Mesenchymal stem cell (in vitro differentiated cells and primary cell): ENCODE data around the gene PLIN4.

ENCODE experiments used
- DNase-seq: peaks from one replicate; pipeline ENCODE4 v3.0.0-alpha.2; 2013
- H2AFZ ChIP-seq: one replicate; pipeline ENCODE4 v1.6.1; 2013; ENCODE audit warnings: low read depth, mild to moderate bottlenecking, control low read depth, inconsistent platforms, low read length, moderate library complexity
- H2AK5ac ChIP-seq: 2 replicates; pipeline ENCODE4 v1.6.1; 2013; ENCODE audit warnings: low read length, moderate library complexity, mild to moderate bottlenecking, inconsistent platforms; ENCODE audit not compliant: severe bottlenecking
- H2BK120ac ChIP-seq: one replicate; pipeline ENCODE4 v1.6.1; 2013; ENCODE audit warnings: low read depth, mild to moderate bottlenecking, inconsistent platforms, low read length, moderate library complexity
- H2BK12ac ChIP-seq, 2 experiments: one replicate each; pipeline ENCODE4 v1.6.1; 2013; ENCODE audit warnings: inconsistent platforms in 2 of 2, low read length in 2 of 2, mild to moderate bottlenecking in 2 of 2, moderate library complexity in 2 of 2, control low read depth in 1 of 2
- H2BK15ac ChIP-seq: one replicate; pipeline ENCODE4 v1.6.1; 2013; ENCODE audit warnings: mild to moderate bottlenecking, low read depth, inconsistent platforms; ENCODE audit not compliant: poor library complexity, severe bottlenecking
- H2BK5ac ChIP-seq: 2 replicates; pipeline ENCODE4 v1.6.1; 2013; ENCODE audit warnings: low read depth, mild to moderate bottlenecking, low read length, control low read depth, inconsistent platforms; ENCODE audit not compliant: poor library complexity, severe bottlenecking
- H3K14ac ChIP-seq, 2 experiments: one replicate each; pipeline ENCODE4 v1.6.1; 2013; ENCODE audit warnings: inconsistent platforms in 2 of 2, low read length in 2 of 2, control low read depth in 1 of 2, mild to moderate bottlenecking in 1 of 2, moderate library complexity in 1 of 2
- H3K18ac ChIP-seq, 2 experiments: one replicate each; pipeline ENCODE4 v1.6.1; 2013; ENCODE audit warnings: inconsistent platforms in 2 of 2, low read length in 2 of 2, control low read depth in 1 of 2, low read depth in 1 of 2, mild to moderate bottlenecking in 1 of 2
- H3K23ac ChIP-seq, 2 experiments: one replicate each; pipeline ENCODE4 v1.6.1; 2013; ENCODE audit warnings: inconsistent platforms in 2 of 2, low read length in 2 of 2, mild to moderate bottlenecking in 2 of 2, moderate library complexity in 2 of 2, control low read depth in 1 of 2
- H3K27ac ChIP-seq: 2 replicates; pipeline ENCODE4 v1.5.1; 2013; ENCODE audit warnings: mild to moderate bottlenecking, moderate library complexity, low read length, control low read depth, inconsistent platforms; ENCODE audit not compliant: poor library complexity, severe bottlenecking
- H3K27me3 ChIP-seq, 2 experiments: 2 replicates each; pipeline versions ENCODE4 v1.6.1 to v1.7.0; 2013; ENCODE audit warnings: low read length in 2 of 2, mild to moderate bottlenecking in 2 of 2, moderate library complexity in 2 of 2, control low read depth in 1 of 2, inconsistent platforms in 1 of 2; ENCODE audit not compliant: control insufficient read depth in 1 of 2, insufficient read depth in 1 of 2
- H3K36me3 ChIP-seq, 2 experiments: 2 replicates each; pipeline versions ENCODE4 v1.6.1 to v1.7.0; 2013; ENCODE audit warnings: low read length in 2 of 2, control low read depth in 1 of 2, inconsistent platforms in 1 of 2, low read depth in 1 of 2, mild to moderate bottlenecking in 1 of 2; ENCODE audit not compliant: insufficient read depth in 2 of 2, control insufficient read depth in 1 of 2
- H3K4ac ChIP-seq, 2 experiments: one replicate each; pipeline ENCODE4 v1.6.1; 2013; ENCODE audit warnings: inconsistent platforms in 2 of 2, low read length in 2 of 2, mild to moderate bottlenecking in 2 of 2, moderate library complexity in 2 of 2, control low read depth in 1 of 2, low read depth in 1 of 2
- H3K4me1 ChIP-seq: 2 replicates; pipeline ENCODE4 v1.6.1; 2013; ENCODE audit warnings: low read depth, low read length, control low read depth; ENCODE audit not compliant: control insufficient read depth, insufficient read depth
- H3K4me2 ChIP-seq: 2 replicates; pipeline ENCODE4 v1.6.1; 2013; ENCODE audit warnings: low read length, mild to moderate bottlenecking, inconsistent platforms; ENCODE audit not compliant: poor library complexity, severe bottlenecking
- H3K4me3 ChIP-seq, 2 experiments: 2 replicates each; pipeline versions ENCODE4 v1.5.1 to v1.7.0; 2013; ENCODE audit warnings: low read length in 2 of 2, mild to moderate bottlenecking in 2 of 2, control low read depth in 1 of 2, low read depth in 1 of 2; ENCODE audit not compliant: insufficient read depth in 1 of 2
- H3K79me1 ChIP-seq: replicated peaks from 2 replicates; pipeline ENCODE4 v1.6.1; 2013; ENCODE audit warnings: mild to moderate bottlenecking, control low read depth, low read length, inconsistent platforms; ENCODE audit not compliant: poor library complexity, severe bottlenecking
- H3K9ac ChIP-seq: 2 replicates; pipeline ENCODE4 v1.7.0; 2013; ENCODE audit warnings: mild to moderate bottlenecking, low read length, moderate library complexity
- H3K9me3 ChIP-seq: 2 replicates; pipeline ENCODE4 v1.7.0; 2013; ENCODE audit warnings: mild to moderate bottlenecking, low read length; ENCODE audit not compliant: control insufficient read depth
- H4K8ac ChIP-seq: one replicate; pipeline ENCODE4 v1.6.1; 2013; ENCODE audit warnings: inconsistent platforms, mild to moderate bottlenecking, low read length, moderate library complexity
- H4K91ac ChIP-seq: one replicate; pipeline ENCODE4 v1.6.1; 2013; ENCODE audit warnings: mild to moderate bottlenecking, low read length, inconsistent platforms
- WGBS: methylation state at CpG from one replicate; pipeline ENCODE4 v1.1.7; 2013; ENCODE audit warnings: mixed read lengths; 5-methylcytosine and 5-hydroxymethylcytosine counted together

Gene PLIN4

DNA sequence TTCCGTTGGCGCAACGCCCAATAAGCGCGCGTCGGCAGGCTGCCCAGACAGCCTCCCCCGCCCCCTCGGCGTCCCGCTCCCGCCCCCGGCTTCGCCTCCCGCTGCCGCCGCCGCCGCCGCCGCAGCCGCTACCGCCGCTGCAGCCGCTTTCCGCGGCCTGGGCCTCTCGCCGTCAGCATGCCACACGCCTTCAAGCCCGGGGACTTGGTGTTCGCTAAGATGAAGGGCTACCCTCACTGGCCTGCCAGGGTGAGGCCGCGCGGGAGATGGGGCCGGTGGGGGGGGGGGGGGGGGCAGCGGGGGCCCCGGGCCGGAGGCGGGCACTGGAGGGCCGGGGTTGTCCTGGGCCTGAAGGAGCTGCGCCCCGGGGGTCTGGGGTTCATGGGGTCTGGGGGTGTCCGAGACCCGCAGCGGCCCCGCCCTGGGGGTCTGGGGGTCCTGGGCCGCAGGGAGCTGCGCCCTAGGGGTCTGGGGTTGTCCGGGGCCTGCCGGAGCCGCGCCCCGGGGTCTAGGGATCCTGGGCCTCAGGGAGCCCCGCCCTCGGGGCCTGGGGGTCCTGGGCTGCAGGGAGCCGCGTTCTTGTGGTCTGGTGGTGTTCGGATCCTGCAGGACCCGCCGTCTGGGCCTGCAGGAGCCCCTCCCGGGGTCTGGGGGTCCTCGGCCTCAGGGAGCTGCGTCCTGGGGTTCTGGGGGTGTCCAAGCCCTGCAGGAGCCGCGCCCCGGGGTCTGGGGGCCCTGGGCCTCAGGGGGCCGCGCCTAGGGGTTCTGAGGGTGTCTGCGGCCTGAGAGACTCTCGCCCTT is 45.9 kb downstream of the PLIN4 start, which contains the start of gene HDGFL2:
TSS of gene HDGFL2 (plus strand) at position 124 of the 801 bp plus-strand sequence. CDS start at position 178, 54 bp downstream.
- H2BK5ac ChIP-seq: no peak within 1 kb of the TSS
- H3K36me3 ChIP-seq: peaks cover 19 to 21% of the 10 kb centered on the region in 2 experiments
- peaks cover 11% of the 10 kb centered on the region for H3K79me1 ChIP-seq
- peak within 1 kb of the TSS in 1 of 2 experiments; percentile 80 for H3K23ac ChIP-seq
- H3K4me3 ChIP-seq: peak within 1 kb of the TSS; percentile 86 to 91
- H3K4me2 ChIP-seq: peak within 1 kb of the TSS; percentile 99
- no peak within 1 kb of the TSS for H2AFZ ChIP-seq
- peak within 1 kb of the TSS; percentile 93 for H4K91ac ChIP-seq
- no peak for DNase-seq
- H3K4ac ChIP-seq: peak within 1 kb of the TSS; percentile 75 to 78
- H3K27me3 ChIP-seq: no peaks in the 10 kb centered on the region
- H3K18ac ChIP-seq: peak within 1 kb of the TSS; percentile 75 to 98
- peak within 1 kb of the TSS; percentile 92 for H3K9ac ChIP-seq
- peak within 1 kb of the TSS; percentile 43 to 89 for H3K14ac ChIP-seq
- H2BK15ac ChIP-seq: no peak within 1 kb of the TSS
- H3K9me3 ChIP-seq: no peaks in the 10 kb centered on the region
- H3K27ac ChIP-seq: peak within 1 kb of the TSS; percentile 86
- H3K4me1 ChIP-seq: peaks cover 24% of the 10 kb centered on the region
- H4K8ac ChIP-seq: peak within 1 kb of the TSS; percentile 93
- WGBS: 0% methylated on average over 55 of the region's 71 CpGs
- H2BK120ac ChIP-seq: peak within 1 kb of the TSS; percentile 79
- H2BK12ac ChIP-seq: peak within 1 kb of the TSS in 1 of 2 experiments; percentile 76
- peak within 1 kb of the TSS; percentile 83 for H2AK5ac ChIP-seq

DNA sequence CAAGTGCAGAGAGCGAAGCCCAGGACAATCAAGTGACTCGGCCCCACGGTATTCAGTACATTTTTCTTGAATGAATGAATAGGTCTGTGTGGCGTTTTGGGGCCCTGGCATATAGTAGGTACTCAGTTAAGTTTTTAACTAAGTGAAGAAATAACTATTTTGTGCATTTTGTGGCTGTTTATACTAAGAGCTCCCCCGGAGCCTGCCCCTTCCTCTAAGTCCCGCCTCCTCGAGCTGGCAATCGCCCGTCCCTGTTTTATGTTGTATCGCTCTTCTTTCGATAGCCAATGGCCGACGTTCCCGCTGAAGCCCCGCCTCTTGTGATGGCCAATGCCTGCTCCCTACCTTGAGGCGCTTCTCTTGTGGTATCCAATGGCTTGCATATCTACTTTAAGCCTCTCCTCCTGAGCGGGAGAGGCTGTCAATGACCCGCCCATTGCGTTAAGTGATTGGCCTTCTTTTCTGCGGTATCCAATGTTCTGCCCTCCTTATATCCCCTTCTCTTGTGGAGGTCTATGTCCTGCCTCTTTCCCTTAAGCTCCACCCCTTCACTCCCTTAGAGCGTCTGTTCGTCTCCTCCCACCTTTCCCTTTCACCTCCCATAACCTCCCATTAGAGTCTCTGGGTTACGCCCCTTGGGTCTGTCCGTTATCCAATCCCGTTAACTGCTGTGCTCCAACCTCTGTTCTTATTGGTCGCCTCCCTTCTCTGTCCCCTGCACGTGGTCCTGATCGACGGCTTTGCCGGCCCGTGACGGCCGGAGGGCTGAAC is 46.7 kb downstream of the PLIN4 start:
- H2AK5ac ChIP-seq: peak overlapping the region; percentile 80
- H3K4ac ChIP-seq: peak overlapping the region; percentile 75 to 78
- peak overlapping the region; percentile 80 for H3K4me2 ChIP-seq
- peaks cover 11 to 13% of the 10 kb centered on the region in 2 experiments for H3K36me3 ChIP-seq
- no peak overlapping the region for H3K23ac ChIP-seq
- H3K27ac ChIP-seq: peak overlapping the region; percentile 86
- H3K79me1 ChIP-seq: peaks cover 6% of the 10 kb centered on the region
- H4K91ac ChIP-seq: peak overlapping the region; percentile 93
- H3K27me3 ChIP-seq: no peaks in the 10 kb centered on the region
- peak overlapping the region; percentile 54 to 77 for H3K18ac ChIP-seq
- H2BK12ac ChIP-seq: no peak overlapping the region
- H3K9me3 ChIP-seq: no peaks in the 10 kb centered on the region
- H3K4me1 ChIP-seq: peaks cover 24% of the 10 kb centered on the region
- peak overlapping the region in 1 of 2 experiments; percentile 81 for H3K4me3 ChIP-seq
- no peak overlapping the region for H3K14ac ChIP-seq
- H2BK120ac ChIP-seq: peak overlapping the region; percentile 79
- peak overlapping the region; percentile 92 for H3K9ac ChIP-seq
- 3% methylated on average over 26 of the region's 33 CpGs for WGBS
- DNase-seq: peak; percentile 100
- H2AFZ ChIP-seq: no peak overlapping the region
- no peak overlapping the region for H2BK5ac ChIP-seq
- H4K8ac ChIP-seq: peak overlapping the region; percentile 93
- no peak overlapping the region for H2BK15ac ChIP-seq

GRCh38 chr19:4467835-4468234 is 50.5 kb downstream of the PLIN4 start:
- no peak overlapping the region for H2BK15ac ChIP-seq
- H2AFZ ChIP-seq: no peak overlapping the region
- no peak overlapping the region for H3K14ac ChIP-seq
- H3K23ac ChIP-seq: no peak overlapping the region
- WGBS: 96% methylated on average over 3 of the region's 3 CpGs
- H2BK5ac ChIP-seq: no peak overlapping the region
- no peak overlapping the region for H3K4ac ChIP-seq
- DNase-seq: no peak
- H3K9ac ChIP-seq: no peak overlapping the region
- no peaks in the 10 kb centered on the region for H3K9me3 ChIP-seq
- no peak overlapping the region for H3K4me2 ChIP-seq
- no peaks in the 10 kb centered on the region for H3K79me1 ChIP-seq
- H3K4me1 ChIP-seq: peaks cover 4% of the 10 kb centered on the region
- H3K4me3 ChIP-seq: no peak overlapping the region
- no peaks in the 10 kb centered on the region for H3K27me3 ChIP-seq
- H4K8ac ChIP-seq: peak overlapping the region; percentile 28
- H2AK5ac ChIP-seq: no peak overlapping the region
- H3K27ac ChIP-seq: no peak overlapping the region
- no peak overlapping the region for H3K18ac ChIP-seq
- no peak overlapping the region for H2BK12ac ChIP-seq
- no peaks in the 10 kb centered on the region for H3K36me3 ChIP-seq
- H4K91ac ChIP-seq: no peak overlapping the region
- H2BK120ac ChIP-seq: no peak overlapping the region
